GM19463 (cell line): Measurements from ENCODE around the gene ZNF25.
"Not testable (repeated sequence)": the region's sequence is repeated elsewhere in the genome, so short reads cannot be mapped to it uniquely, and the experiment has no call there.

ENCODE experiments used
- ATAC-seq: cut with Tn5 transposase; IDR thresholded peaks from one replicate; pipeline ENCODE4 v1.9.1; 2021; ENCODE audit warnings: mild to moderate bottlenecking, moderate library complexity; ENCODE audit not compliant: unreplicated experiment

Gene ZNF25

GRCh38 chr10:37976091-37976879 lies at the start of gene ZNF25:
Gene ZNF25 (minus strand): TSS chr10:37976647. CDS start chr10:37971722, 4,925 bp downstream.
- ATAC-seq = peak; percentile 95

- ATAC-seq = peak; percentile 79
These were observed 48.8 kb upstream of the ZNF25 start for GRCh38 chr10:38025283-38025682.

- not testable (repeated sequence) for ATAC-seq
These were observed 42.7 kb upstream of the ZNF25 start for GRCh38 chr10:38019124-38019523.

GRCh38 chr10:38016354-38016753 lies 39.9 kb upstream of the ZNF25 start:
- no peak for ATAC-seq

- peak; percentile 83 for ATAC-seq
These were observed 33.9 kb upstream of the ZNF25 start, which contains the start of gene ZNF33A for GRCh38 chr10:38010119-38010903. Gene ZNF33A (plus strand): TSS chr10:38010675. CDS start chr10:38012342, 1,667 bp downstream.

GRCh38 chr10:38007991-38008390 lies 31.5 kb upstream of the ZNF25 start:
- no peak for ATAC-seq

- no peak for ATAC-seq
These were observed 31.1 kb upstream of the ZNF25 start for GRCh38 chr10:38007551-38007950.

GRCh38 chr10:38003588-38003987 lies 27.1 kb upstream of the ZNF25 start:
- no peak for ATAC-seq

GRCh38 chr10:38003026-38003425 lies 26.6 kb upstream of the ZNF25 start:
- ATAC-seq = no peak

GRCh38 chr10:38000474-38000873 lies 24.0 kb upstream of the ZNF25 start:
- not testable (repeated sequence) for ATAC-seq

- ATAC-seq = not testable (repeated sequence)
These were observed 22.5 kb upstream of the ZNF25 start for GRCh38 chr10:37998920-37999319.

GRCh38 chr10:37992083-37992482 lies 15.6 kb upstream of the ZNF25 start:
- no peak for ATAC-seq

GRCh38 chr10:37991655-37992054 lies 15.2 kb upstream of the ZNF25 start:
- ATAC-seq = no peak

- no peak for ATAC-seq
These were observed 395 bp upstream of the ZNF25 start for GRCh38 chr10:37976880-37977203.

GRCh38 chr10:37975401-37975991 lies 951 bp downstream of the ZNF25 start:
- ATAC-seq = no peak

- no peak for ATAC-seq
These were observed 4.1 kb downstream of the ZNF25 start for GRCh38 chr10:37972396-37972795.

- no peak for ATAC-seq
These were observed 11.4 kb downstream of the ZNF25 start for GRCh38 chr10:37965006-37965405.

GRCh38 chr10:37960591-37961137 lies 15.8 kb downstream of the ZNF25 start:
- no peak for ATAC-seq

GRCh38 chr10:37957841-37958240 lies 18.6 kb downstream of the ZNF25 start:
- no peak for ATAC-seq

- no peak for ATAC-seq
These were observed 23.5 kb downstream of the ZNF25 start for GRCh38 chr10:37952926-37953325.

GRCh38 chr10:37952043-37952755 lies 24.2 kb downstream of the ZNF25 start:
- ATAC-seq = no peak
